Calu3 (cell line): ENCODE measurements around the gene ATP10B. TPM values are rescaled to one million over a fixed set of nuclear protein-coding genes. Genes with fewer than 3 reads are reported as not detected.

Source experiments
- BruUV-seq: library from RNA; stranded (reverse); fragments of 400-500 nt; replicated peaks from 2 replicates; lab custom pipeline; 2021; lab: Mats Ljungman, UMichigan
- CTCF ChIA-PET: fragments of 300-600 bp; sonication (Branson Sonifier 250); formaldehyde crosslinking; loops from one replicate; lab custom pipeline; 2022; ENCODE audit warnings: antibody characterized with exemption; lab: Charles Lee
- DNase-seq: peaks from one replicate; pipeline ENCODE4 v3.0.0; 2022
- H3K27ac Mint-ChIP-seq: one replicate; pipeline ENCODE4 v1.8.0; 2022; ENCODE audit warnings: mixed read lengths; ENCODE audit not compliant: unreplicated experiment
- H3K27me3 Mint-ChIP-seq: one replicate; pipeline ENCODE4 v1.8.0; 2022; ENCODE audit warnings: mixed read lengths; ENCODE audit not compliant: unreplicated experiment
- H3K36me3 Mint-ChIP-seq: one replicate; pipeline ENCODE4 v1.8.0; 2022; ENCODE audit warnings: mild to moderate bottlenecking, moderate library complexity, mixed read lengths; ENCODE audit not compliant: insufficient read depth, unreplicated experiment
- H3K4me1 Mint-ChIP-seq: one replicate; pipeline ENCODE4 v1.8.0; 2022; ENCODE audit warnings: mild to moderate bottlenecking, low read depth, mixed read lengths; ENCODE audit not compliant: unreplicated experiment
- H3K4me3 Mint-ChIP-seq: one replicate; pipeline ENCODE4 v1.8.0; 2022; ENCODE audit warnings: mild to moderate bottlenecking, low read depth, moderate library complexity, mixed read lengths; ENCODE audit not compliant: unreplicated experiment
- H3K9me3 Mint-ChIP-seq: one replicate; pipeline ENCODE4 v1.8.0; 2022; ENCODE audit warnings: low read depth, mixed read lengths; ENCODE audit not compliant: unreplicated experiment
- intact Hi-C: fragments of 100-400 bp; cut with micrococcal nuclease; formaldehyde crosslinking; loops from one replicate; pipeline ENCODE4 v1.10.0; 2022; ENCODE audit not compliant: unreplicated experiment
- total RNA-seq: library from RNA; stranded (reverse); gene quantifications from 2 replicates; pipeline ENCODE4 v1.2.3, GENCODE V29; 2022
- TF ChIP-seq, protein P1 (sequence below): fragments of 200-600 bp; IDR thresholded peaks from one replicate; pipeline ENCODE4 v1.8.0; 2022; ENCODE audit warnings: antibody characterized with exemption; ENCODE audit not compliant: unreplicated experiment

ATP10B gene
- total RNA-seq, 1 experiment from 2014 or later: 1.4 TPM

DNA sequence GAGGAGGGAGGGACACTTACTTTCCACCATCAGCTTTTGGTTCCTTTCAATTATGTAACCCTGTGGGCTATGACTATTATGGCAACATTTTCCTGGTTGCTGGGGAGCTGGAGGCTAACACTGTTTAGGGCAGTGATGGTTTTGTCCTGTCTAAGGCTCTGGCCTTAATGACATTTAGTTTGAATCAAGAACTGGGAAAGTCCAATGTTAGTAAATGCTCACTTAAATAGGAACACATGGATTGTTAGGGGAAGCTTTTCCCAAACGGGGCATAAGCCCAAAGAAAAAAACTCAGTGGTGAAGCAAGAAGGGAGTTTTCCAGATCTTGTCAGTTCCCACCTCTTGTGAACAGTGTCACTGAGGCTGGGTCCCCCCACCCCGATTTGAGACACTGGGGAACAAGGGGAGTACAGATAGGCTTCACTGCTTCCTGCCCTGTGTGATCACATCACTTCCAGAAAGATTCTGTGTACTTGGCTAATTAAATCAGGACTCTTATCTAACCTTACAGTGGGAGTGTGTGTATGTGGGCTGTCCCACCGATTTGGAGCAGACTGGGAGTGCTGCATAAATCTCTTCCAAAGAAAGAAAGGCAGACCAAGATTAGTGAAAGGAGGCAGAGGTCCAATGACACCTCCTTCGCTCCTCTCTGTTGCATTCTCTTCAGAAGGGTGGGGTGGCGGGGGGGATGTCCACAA is 223.9 kb downstream of the ATP10B start:
- CTCF ChIA-PET: no interaction called here
- no peaks in the 10 kb centered on the region for H3K4me1 Mint-ChIP-seq
- TF ChIP-seq, protein P1, sequence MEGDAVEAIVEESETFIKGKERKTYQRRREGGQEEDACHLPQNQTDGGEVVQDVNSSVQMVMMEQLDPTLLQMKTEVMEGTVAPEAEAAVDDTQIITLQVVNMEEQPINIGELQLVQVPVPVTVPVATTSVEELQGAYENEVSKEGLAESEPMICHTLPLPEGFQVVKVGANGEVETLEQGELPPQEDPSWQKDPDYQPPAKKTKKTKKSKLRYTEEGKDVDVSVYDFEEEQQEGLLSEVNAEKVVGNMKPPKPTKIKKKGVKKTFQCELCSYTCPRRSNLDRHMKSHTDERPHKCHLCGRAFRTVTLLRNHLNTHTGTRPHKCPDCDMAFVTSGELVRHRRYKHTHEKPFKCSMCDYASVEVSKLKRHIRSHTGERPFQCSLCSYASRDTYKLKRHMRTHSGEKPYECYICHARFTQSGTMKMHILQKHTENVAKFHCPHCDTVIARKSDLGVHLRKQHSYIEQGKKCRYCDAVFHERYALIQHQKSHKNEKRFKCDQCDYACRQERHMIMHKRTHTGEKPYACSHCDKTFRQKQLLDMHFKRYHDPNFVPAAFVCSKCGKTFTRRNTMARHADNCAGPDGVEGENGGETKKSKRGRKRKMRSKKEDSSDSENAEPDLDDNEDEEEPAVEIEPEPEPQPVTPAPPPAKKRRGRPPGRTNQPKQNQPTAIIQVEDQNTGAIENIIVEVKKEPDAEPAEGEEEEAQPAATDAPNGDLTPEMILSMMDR: no peak
- H3K36me3 Mint-ChIP-seq: no peaks in the 10 kb centered on the region
- no peak for DNase-seq
- no peak overlapping the region for H3K27ac Mint-ChIP-seq
- H3K9me3 Mint-ChIP-seq: no peaks in the 10 kb centered on the region
- intact Hi-C loops: no loop called here
- BruUV-seq: no TSS peak
- H3K4me3 Mint-ChIP-seq: no peak overlapping the region
- peaks cover 54% of the 10 kb centered on the region for H3K27me3 Mint-ChIP-seq

DNA sequence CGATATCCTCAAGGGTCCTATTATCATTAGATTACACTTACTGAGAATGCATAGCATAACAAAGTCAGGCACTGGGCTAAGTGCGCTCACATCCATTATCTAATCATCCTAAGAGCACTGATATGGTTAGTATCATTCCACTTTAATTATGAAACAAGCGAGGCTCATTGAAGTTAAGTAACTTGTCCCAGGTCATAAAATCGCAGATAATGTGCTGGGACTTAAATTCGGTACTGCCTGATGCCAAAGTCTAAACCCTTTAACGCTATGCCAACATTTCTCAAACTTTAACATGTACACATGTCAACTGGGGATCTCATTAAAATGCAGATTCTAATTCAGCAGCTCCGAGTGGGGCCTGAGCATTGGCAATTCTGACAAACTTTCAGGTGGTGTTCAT is 225.7 kb downstream of the ATP10B start:
- H3K27ac Mint-ChIP-seq: no peak overlapping the region
- no peak overlapping the region for H3K4me3 Mint-ChIP-seq
- no peaks in the 10 kb centered on the region for H3K36me3 Mint-ChIP-seq
- H3K27me3 Mint-ChIP-seq: peaks cover 65% of the 10 kb centered on the region
- intact Hi-C loops: no loop called here
- no peak for DNase-seq
- CTCF ChIA-PET: no interaction called here
- BruUV-seq: no TSS peak
- H3K9me3 Mint-ChIP-seq: no peaks in the 10 kb centered on the region
- TF ChIP-seq, protein P1: no peak
- no peaks in the 10 kb centered on the region for H3K4me1 Mint-ChIP-seq

DNA sequence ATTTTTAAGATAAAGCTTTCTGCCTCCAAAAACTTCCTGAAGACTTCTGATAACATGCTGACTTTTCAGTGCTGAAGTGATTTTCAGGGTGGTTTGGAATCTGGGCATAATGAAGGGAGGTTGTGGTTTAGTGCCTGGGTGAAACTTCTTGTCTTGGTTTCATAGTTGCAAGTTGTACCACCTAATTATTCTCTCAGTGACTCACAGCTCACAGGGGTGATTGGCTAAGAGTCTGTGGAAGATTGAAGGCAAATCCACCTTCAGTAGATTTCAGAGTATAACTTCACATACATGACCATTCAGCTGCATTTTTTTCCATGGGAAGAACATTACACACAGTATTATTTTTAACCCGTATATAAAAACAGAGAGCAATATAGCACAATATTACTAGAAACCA is 230.5 kb downstream of the ATP10B start:
- H3K4me3 Mint-ChIP-seq: no peak overlapping the region
- DNase-seq: no peak
- no peaks in the 10 kb centered on the region for H3K36me3 Mint-ChIP-seq
- no peak overlapping the region for H3K27ac Mint-ChIP-seq
- peaks cover 34% of the 10 kb centered on the region for H3K27me3 Mint-ChIP-seq
- CTCF ChIA-PET: no interaction called here
- TF ChIP-seq, protein P1: no peak
- no peaks in the 10 kb centered on the region for H3K4me1 Mint-ChIP-seq
- intact Hi-C loops: no loop called here
- H3K9me3 Mint-ChIP-seq: no peaks in the 10 kb centered on the region
- no TSS peak for BruUV-seq

DNA sequence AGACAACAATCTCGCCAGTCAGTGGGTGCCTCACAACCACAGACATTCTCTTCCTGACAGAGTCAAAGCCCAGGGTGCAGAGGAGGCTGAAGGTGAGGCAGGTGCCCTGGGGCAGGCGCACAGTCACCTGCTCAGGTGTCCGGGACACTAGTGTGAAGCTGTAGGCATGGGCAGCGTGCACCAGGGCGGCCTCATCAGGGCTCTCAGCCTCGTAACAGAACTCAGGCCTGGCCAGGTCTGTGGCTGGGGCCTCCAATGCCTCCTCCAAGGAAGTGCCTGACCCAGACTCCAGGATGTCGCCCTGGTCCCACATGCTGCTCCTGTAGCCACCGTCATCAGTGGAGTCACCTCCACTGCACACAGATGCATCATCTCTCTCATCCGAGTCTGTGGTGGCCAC is 231.6 kb downstream of the ATP10B start:
- CTCF ChIA-PET: no interaction called here
- no peak for DNase-seq
- Mint-ChIP-seq H3K9me3 (no peaks in the 10 kb centered on the region), H3K27me3 (peaks cover 31% of the 10 kb centered on the region), H3K4me1 (no peaks in the 10 kb centered on the region), H3K36me3 (no peaks in the 10 kb centered on the region), H3K4me3 (no peak overlapping the region), H3K27ac (no peak overlapping the region)
- intact Hi-C loops: no loop called here
- no TSS peak for BruUV-seq
- TF ChIP-seq, protein P1: no peak
